ENCODE results near the gene SRPK3.
"Not testable (repeated sequence)": the region's sequence is repeated elsewhere in the genome, so short reads cannot be mapped to it uniquely, and the experiment has no call there.

Gene SRPK3

GRCh38 chrX:153746991-153747390 is 33.9 kb upstream of the SRPK3 start:
- DNase-seq = not testable (repeated sequence)

GRCh38 chrX:153749017-153749416 is 31.8 kb upstream of the SRPK3 start:
- DNase-seq = not testable (repeated sequence)

DNA sequence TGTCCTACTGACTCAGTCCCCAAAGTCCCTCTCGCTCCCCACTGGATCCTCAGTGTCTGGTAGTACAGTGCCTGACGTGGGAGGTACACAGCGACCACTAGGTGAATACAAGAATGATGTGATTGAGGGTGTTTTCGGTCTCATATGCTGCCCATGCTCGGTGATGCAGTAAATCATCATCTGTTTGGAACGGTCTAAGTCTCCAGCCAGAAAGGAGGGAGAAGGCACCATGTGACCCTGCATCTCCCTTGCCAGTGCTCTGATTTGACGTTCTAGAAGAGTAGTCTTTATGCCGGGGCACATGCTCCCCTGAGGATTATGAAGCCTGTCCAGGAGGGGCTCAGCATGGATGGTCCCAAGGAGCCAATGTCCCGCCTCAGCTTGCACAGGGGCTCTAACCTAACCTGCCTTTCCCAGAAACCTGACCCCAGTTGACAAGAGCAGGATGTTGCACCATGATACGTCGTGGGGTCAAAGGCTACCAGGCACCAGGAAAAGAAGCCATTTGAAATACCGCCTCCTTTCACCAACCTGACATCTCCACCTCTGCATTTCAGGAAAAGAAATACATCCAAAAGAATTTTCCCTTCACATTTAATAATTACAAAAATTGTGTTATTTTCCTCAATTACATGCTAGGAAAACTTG is 30.6 kb upstream of the SRPK3 start:
- DNase-seq = no peak

- no peak for DNase-seq
These were observed 25.7 kb upstream of the SRPK3 start for GRCh38 chrX:153755136-153755535.

DNA sequence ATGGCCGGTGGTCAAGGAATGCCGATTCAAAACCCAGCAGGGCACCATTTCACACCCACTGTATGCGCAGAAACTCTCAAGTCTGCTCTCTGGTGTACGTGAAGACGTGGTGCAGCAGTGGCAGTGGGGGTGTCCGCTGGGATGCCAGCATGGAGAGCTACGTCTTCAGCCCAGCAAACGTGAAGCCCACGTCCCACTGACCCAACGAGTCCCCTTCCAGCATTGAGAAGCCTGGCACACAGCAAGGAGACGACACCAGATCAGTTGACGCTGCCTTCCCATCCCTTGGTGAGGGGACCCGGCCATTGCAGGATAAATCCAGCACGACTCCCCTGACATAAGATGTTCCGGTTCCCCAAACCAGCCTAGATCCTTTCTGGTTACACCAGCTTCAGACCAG is 19.0 kb upstream of the SRPK3 start:
- DNase-seq = no peak

DNA sequence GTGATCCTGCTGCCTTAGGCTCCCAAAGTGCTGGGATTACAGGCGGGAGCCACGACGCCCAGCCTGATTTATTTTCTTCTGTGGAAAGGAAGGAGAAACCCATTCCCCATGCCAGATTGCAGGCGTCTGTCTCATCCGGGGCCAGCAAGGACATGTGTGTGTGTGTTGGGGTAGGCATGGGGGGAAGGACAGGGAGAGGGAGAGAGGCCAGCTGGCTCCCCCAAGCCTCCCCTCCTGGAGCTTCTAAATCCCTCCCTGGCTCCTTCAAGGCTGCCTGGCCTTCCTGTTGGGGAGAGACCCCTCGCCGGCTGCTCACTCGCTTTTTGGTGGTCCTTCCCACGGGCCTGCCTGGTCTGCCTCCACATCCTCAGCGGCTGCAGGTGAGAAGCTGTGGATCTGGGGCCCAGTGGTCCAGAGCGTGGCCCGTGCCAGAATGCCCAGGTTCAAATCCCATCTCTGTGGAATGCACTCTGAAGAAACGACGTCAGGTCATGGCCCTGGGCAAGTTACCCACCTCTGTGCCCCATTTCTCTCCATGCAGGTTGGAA is 18.1 kb upstream of the SRPK3 start:
- DNase-seq = no peak

GRCh38 chrX:153763298-153763932 is 17.4 kb upstream of the SRPK3 start:
- DNase-seq = no peak

- DNase-seq = peak; percentile 69
These were observed 16.7 kb upstream of the SRPK3 start, which contains the start of gene PLXNB3 for GRCh38 chrX:153763989-153764755. Gene PLXNB3 (plus strand): TSS chrX:153764249. CDS start chrX:153765536, 1,287 bp downstream.

GRCh38 chrX:153764786-153765137 is 16.1 kb upstream of the SRPK3 start:
- no peak for DNase-seq

- no peak for DNase-seq
These were observed 15.4 kb upstream of the SRPK3 start for GRCh38 chrX:153765138-153766079.

DNA sequence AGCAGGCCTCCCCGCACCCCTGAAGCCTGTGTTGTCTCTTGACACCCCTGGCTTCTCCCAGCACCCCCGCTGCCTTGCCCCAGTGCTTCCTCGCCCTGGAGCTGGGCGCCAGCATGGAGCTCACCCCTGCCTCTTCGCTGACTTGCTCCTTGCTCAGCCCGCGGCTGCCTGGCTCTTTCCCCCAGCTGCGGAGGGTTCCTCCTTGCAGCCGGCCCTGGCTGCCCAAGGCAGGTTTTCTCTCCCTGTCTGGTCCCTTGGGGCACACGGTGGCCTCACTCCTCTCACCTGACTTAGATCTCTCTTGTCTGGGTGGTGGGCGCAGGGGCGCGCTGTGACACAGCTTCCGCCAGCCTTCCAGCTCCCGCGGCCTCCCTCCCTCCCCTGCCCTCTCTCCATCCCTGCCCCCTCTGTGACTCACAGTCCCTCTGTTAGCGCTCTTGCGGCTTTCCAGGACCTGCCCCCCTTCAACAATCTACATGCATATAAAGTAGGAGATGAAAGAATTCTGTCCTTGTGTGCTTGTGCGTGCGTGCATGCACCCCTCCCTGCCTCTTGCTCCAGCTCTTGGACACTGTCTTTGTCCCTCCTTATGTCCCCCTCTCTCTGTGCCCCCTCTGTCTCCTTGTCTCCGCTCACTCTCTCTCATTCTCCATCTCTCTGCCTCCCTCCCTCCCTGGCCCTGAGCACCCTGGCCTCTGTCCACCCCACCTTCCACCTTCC is 14.6 kb upstream of the SRPK3 start:
- DNase-seq = no peak

DNA sequence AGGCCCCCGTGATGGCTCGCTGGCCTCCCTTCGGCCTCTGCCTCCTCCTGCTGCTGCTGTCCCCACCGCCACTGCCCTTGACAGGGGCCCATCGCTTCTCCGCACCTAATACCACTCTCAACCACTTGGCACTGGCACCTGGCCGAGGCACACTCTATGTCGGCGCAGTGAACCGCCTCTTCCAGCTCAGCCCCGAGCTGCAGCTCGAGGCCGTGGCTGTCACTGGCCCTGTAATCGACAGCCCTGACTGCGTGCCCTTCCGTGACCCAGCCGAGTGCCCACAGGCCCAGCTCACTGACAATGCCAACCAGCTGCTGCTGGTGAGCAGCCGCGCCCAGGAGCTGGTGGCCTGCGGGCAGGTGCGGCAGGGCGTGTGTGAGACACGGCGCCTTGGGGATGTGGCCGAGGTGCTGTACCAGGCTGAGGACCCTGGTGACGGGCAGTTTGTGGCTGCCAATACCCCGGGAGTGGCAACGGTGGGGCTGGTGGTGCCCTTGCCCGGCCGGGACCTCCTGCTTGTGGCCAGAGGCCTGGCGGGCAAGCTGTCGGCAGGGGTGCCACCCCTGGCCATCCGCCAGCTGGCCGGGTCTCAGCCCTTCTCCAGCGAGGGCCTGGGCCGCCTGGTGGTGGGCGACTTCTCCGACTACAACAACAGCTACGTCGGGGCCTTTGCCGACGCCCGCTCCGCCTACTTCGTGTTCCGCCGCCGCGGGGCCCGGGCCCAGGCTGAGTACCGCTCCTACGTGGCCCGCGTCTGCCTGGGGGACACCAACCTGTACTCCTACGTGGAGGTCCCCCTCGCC is 13.8 kb upstream of the SRPK3 start:
- DNase-seq = no peak

DNA sequence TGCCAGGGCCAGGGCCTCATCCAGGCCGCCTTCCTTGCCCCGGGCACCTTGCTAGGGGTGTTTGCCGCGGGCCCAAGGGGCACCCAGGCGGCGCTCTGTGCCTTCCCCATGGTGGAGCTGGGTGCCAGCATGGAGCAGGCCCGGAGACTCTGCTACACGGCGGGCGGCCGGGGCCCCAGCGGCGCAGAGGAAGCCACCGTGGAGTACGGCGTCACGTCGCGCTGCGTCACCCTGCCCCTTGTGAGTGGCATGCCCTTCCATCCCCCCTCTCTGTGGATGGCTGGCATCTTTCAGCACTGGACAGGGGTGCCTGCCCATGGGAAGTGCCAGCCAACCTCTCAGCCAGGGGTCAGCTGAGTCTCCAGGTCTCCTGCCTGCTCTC is 13.2 kb upstream of the SRPK3 start:
- DNase-seq = no peak

GRCh38 chrX:153768311-153769157 is 12.3 kb upstream of the SRPK3 start:
- no peak for DNase-seq

GRCh38 chrX:153769158-153769864 is 11.5 kb upstream of the SRPK3 start:
- DNase-seq = no peak

GRCh38 chrX:153769865-153770600 is 10.8 kb upstream of the SRPK3 start:
- no peak for DNase-seq

DNA sequence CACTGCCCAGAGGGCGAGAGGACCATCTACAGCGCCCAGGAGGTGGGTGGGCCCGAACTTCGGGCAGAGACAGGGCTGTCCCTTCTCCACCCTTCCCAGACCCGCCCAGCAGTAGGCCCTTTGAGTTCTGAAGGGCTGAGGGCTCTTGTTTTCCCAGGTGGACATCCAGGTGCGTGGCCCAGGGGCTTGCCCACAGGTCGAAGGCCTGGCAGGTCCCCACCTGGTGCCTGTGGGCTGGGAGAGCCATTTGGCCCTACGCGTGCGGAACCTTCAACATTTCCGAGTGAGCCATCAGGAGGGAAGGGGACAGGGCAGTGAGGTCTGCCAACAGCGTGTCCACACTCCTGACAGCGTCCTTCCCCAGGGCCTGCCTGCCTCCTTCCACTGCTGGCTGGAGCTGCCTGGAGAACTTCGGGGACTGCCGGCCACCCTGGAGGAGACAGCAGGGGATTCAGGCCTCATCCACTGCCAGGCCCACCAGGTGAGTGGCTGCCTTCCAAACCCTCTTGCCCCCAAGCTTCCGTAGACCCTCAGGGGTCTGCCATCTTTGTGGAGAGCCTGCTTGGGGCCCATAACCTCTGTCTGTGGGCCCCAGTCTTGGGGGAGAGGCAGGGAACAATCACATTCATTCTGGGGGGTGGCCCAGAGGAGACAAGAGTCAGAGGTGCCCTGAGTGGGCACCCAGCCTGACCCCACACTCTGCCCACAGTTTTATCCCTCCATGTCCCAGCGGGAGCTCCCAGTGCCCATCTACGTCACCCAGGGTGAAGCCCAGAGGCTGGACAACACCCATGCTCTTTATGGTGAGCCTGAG is 10.0 kb upstream of the SRPK3 start:
- DNase-seq = no peak

Measured in effector CD4-positive, alpha-beta T cell (primary cell).